ENCODE data around the gene CHI3L1. TPM values are rescaled to one million over a fixed set of nuclear protein-coding genes. Genes with fewer than 3 reads are reported as not detected.

The CHI3L1 gene
- total RNA-seq = 1.8 TPM in 1 of 2 replicates, not detected in the other

GRCh38 chr1:203186446-203187303, at the start of gene CHI3L1:
CHI3L1 (minus strand) TSS chr1:203186704; CDS start chr1:203186623, 81 bp downstream.

GRCh38 chr1:203229471-203230135, 43.1 kb upstream of the CHI3L1 start, which contains the start of gene CHIT1:
CHIT1 (minus strand) TSS chr1:203229673; CDS start chr1:203229636, 37 bp downstream.

GRCh38 chr1:203175237-203175826, 11.2 kb downstream of the CHI3L1 start, which contains the start of gene MYBPH:
MYBPH (minus strand) TSS chr1:203175826; CDS start chr1:203175755, 71 bp downstream.

Other genes starting within 250 kb of the CHI3L1 start
- 60.5 and 64.0 TPM in 2 replicates for gene ADIPOR1, start 228.4 kb downstream of the CHI3L1 start, total RNA-seq
- 26.9 and 36.4 TPM in 2 replicates for gene CYB5R1, start 219.4 kb downstream of the CHI3L1 start, total RNA-seq
- gene TMEM183A, start 179.3 kb downstream of the CHI3L1 start, total RNA-seq = 48.2 and 71.4 TPM in 2 replicates
- gene PPFIA4, start 160.2 kb downstream of the CHI3L1 start, total RNA-seq = 0.65 and 12.5 TPM in 2 replicates
- gene MYOG, start 100.7 kb downstream of the CHI3L1 start, total RNA-seq = 22.8 TPM in 1 of 2 replicates, not detected in the other
- 0.48 and 0.52 TPM in 2 replicates for gene ADORA1, start 59.0 kb downstream of the CHI3L1 start, total RNA-seq
- gene MYBPH, start 10.9 kb downstream of the CHI3L1 start, total RNA-seq = 8.5 TPM in 1 of 2 replicates, not detected in the other
- gene CHIT1, start 43.0 kb upstream of the CHI3L1 start, total RNA-seq = not detected in 2 replicates
- gene BTG2, start 118.8 kb upstream of the CHI3L1 start, total RNA-seq = 10.2 and 11.0 TPM in 2 replicates
- gene FMOD, start 164.4 kb upstream of the CHI3L1 start, total RNA-seq = 4.7 and 18.1 TPM in 2 replicates